HepG2 (cell line): ENCODE measurements around the gene HBA1. TPM values are rescaled to one million over a fixed set of nuclear protein-coding genes. Genes with fewer than 3 reads are reported as not detected.

Source experiments
- ISX ChIP-seq: sonication (generic); formaldehyde crosslinking; conservative IDR thresholded peaks from 2 replicates; pipeline ENCODE4 v1.5.0; 2020; ENCODE audit warnings: missing genetic modification reagents
- MED1 ChIP-seq: sonication (generic); formaldehyde crosslinking; IDR thresholded peaks from 2 replicates; pipeline ENCODE4 v1.4.0; 2020; ENCODE audit warnings: missing genetic modification reagents
- NR1H2 ChIP-seq: sonication (generic); formaldehyde crosslinking; IDR thresholded peaks from 2 replicates; pipeline ENCODE4 v1.8.1; 2022; ENCODE audit warnings: low read depth, missing genetic modification reagents, borderline replicate concordance
- POLR2G ChIP-seq: fragments of 200-400 bp; formaldehyde crosslinking; IDR thresholded peaks from 2 replicates; pipeline ENCODE4 v1.6.1; 2018; ENCODE audit warnings: mild to moderate bottlenecking, low read depth, low read length, moderate library complexity
- RAD21 ChIP-seq: fragments of 450-650 bp; formaldehyde crosslinking; IDR thresholded peaks from 2 replicates; pipeline ENCODE4 v1.5.0; 2020; ENCODE audit warnings: mild to moderate bottlenecking
- SP1 ChIP-seq, 2 experiments: fragments of 450-650 bp in 1 of 2; sonication (generic) in 1 of 2; formaldehyde crosslinking in 1 of 2; IDR thresholded peaks; 2 replicates each; pipeline versions ENCODE4 v1.4.0 to v1.6.1; 2016 to 2020; ENCODE audit warnings: missing genetic modification reagents in 1 of 2
- STAG1 ChIP-seq: sonication (generic); formaldehyde crosslinking; IDR thresholded peaks from 2 replicates; pipeline ENCODE4 v1.4.0; 2020; ENCODE audit warnings: missing genetic modification reagents
- YY1 ChIP-seq: IDR thresholded peaks from 2 replicates; pipeline ENCODE4 v1.6.1; 2011; ENCODE audit warnings: low read length, low read depth, moderate library complexity, mild to moderate bottlenecking; ENCODE audit not compliant: insufficient read depth, insufficient replicate concordance
- ZBTB38 ChIP-seq: sonication (generic); formaldehyde crosslinking; IDR thresholded peaks from 2 replicates; pipeline ENCODE4 v1.5.1; 2020; ENCODE audit warnings: mild to moderate bottlenecking, missing genetic modification reagents
- ZBTB7B ChIP-seq: sonication (generic); formaldehyde crosslinking; IDR thresholded peaks from 2 replicates; pipeline ENCODE4 v1.4.0; 2020; ENCODE audit warnings: missing genetic modification reagents
- ZNF616 ChIP-seq: sonication (generic); formaldehyde crosslinking; IDR thresholded peaks from 2 replicates; pipeline ENCODE4 v1.5.0; 2020; ENCODE audit warnings: low read depth, mild to moderate bottlenecking, missing genetic modification reagents
- ZNF776 ChIP-seq: sonication (generic); formaldehyde crosslinking; IDR thresholded peaks from 2 replicates; pipeline ENCODE4 v1.4.0; 2020; ENCODE audit warnings: mild to moderate bottlenecking, missing genetic modification reagents
- polyA plus RNA-seq, 8 experiments: library from polyadenylated mRNA; depleted of rRNA in 3 of 8; stranded (reverse) in 7 of 8; unstranded in 1 of 8; fragments of >200 nt; fragmentation: Illumina TruSeq in 4 of 8; extraction: Trizol in 4 of 8; gene quantifications; 2 replicates each; pipeline versions ENCODE4 v1.2.1 to v1.2.3, GENCODE V29; 2011 to 2016; ENCODE audit warnings: low read depth in 4 of 8, missing spikeins in 1 of 8, mixed read lengths in 1 of 8; ENCODE audit not compliant: insufficient read depth in 1 of 8
- total RNA-seq, 5 experiments: library from RNA; depleted of rRNA; stranded (reverse); fragments of >200 nt; fragmentation: Illumina TruSeq; extraction: Trizol; gene quantifications; 2 replicates each; pipeline ENCODE4 v1.2.3, GENCODE V29; 2016; ENCODE audit warnings: low read depth in 1 of 5
- TF ChIP-seq, protein P1 (sequence below): sonication (generic); formaldehyde crosslinking; IDR thresholded peaks from 2 replicates; pipeline ENCODE4 v1.5.1; 2020; ENCODE audit warnings: missing genetic modification reagents, mild to moderate bottlenecking, borderline replicate concordance
- TF ChIP-seq, protein P2 (sequence below): IDR thresholded peaks from 2 replicates; pipeline ENCODE4 v1.6.1; 2012; ENCODE audit warnings: inconsistent platforms
- TF ChIP-seq, protein P3 (sequence below): sonication (generic); formaldehyde crosslinking; IDR thresholded peaks from 2 replicates; pipeline ENCODE4 v1.5.0; 2020; ENCODE audit warnings: mild to moderate bottlenecking, missing genetic modification reagents, moderate library complexity
- TF ChIP-seq, protein P4 (sequence below): sonication (generic); formaldehyde crosslinking; IDR thresholded peaks from 2 replicates; pipeline ENCODE4 v1.5.0; 2020; ENCODE audit warnings: mild to moderate bottlenecking, missing genetic modification reagents
- TF ChIP-seq, protein P5 (sequence below): sonication (generic); formaldehyde crosslinking; IDR thresholded peaks from 2 replicates; pipeline ENCODE4 v1.4.0; 2020; ENCODE audit warnings: missing genetic modification reagents
- TF ChIP-seq, protein P6 (sequence below): IDR thresholded peaks from 2 replicates; pipeline ENCODE4 v1.6.1; 2016; ENCODE audit warnings: low read depth, control low read depth

The HBA1 gene
- total and polyA plus RNA-seq, 2 of the 13 experiments (the other 11 are each of a cell fraction or from before 2014, with no cell fraction given), result 0.59 TPM; not detected in 1

DNA sequence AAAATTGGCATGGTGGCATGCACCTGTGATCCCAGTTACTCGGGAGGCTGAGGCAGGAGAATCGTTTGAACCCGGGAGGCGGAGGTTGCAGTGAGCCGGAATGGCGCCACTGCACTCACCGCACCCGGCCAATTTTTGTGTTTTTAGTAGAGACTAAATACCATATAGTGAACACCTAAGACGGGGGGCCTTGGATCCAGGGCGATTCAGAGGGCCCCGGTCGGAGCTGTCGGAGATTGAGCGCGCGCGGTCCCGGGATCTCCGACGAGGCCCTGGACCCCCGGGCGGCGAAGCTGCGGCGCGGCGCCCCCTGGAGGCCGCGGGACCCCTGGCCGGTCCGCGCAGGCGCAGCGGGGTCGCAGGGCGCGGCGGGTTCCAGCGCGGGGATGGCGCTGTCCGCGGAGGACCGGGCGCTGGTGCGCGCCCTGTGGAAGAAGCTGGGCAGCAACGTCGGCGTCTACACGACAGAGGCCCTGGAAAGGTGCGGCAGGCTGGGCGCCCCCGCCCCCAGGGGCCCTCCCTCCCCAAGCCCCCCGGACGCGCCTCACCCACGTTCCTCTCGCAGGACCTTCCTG lies 3.7 kb downstream of the HBA1 start, which contains the start of gene HBQ1 (continued):
- TF ChIP-seq POLR2G (no peak), STAG1 (CRISPR knock-in tag) (peak; percentile 64), NR1H2 (CRISPR knock-in tag) (no peak), ZNF776 (CRISPR knock-in tag) (peak; percentile 39; the same call in 1 of the 2 replicates), YY1 (peak; percentile 31), ZBTB7B (CRISPR knock-in tag) (0 out of 2 replicates have a peak, but pooled peaks have one; percentile 33), MED1 (CRISPR knock-in tag) (0 out of 2 replicates have a peak, but pooled peaks have one; percentile 20), ISX (CRISPR knock-in tag) (no peak), SP1 (IDR thresholded peaks at IDR 0.05) (no peak), SP1 (CRISPR knock-in tag; IDR thresholded peaks at IDR 0.05) (0 out of 2 replicates have a peak, but pooled peaks have one; percentile 8), ZBTB38 (CRISPR knock-in tag) (peak; percentile 43; the same call in 1 of the 2 replicates), RAD21 (CRISPR knock-in tag) (peak; percentile 85), ZNF616 (CRISPR knock-in tag) (0 out of 2 replicates have a peak, but pooled peaks have one; percentile 48)
- TF ChIP-seq, protein P1, sequence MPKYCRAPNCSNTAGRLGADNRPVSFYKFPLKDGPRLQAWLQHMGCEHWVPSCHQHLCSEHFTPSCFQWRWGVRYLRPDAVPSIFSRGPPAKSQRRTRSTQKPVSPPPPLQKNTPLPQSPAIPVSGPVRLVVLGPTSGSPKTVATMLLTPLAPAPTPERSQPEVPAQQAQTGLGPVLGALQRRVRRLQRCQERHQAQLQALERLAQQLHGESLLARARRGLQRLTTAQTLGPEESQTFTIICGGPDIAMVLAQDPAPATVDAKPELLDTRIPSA (CRISPR knock-in tag), result no peak
- TF ChIP-seq, protein P2, sequence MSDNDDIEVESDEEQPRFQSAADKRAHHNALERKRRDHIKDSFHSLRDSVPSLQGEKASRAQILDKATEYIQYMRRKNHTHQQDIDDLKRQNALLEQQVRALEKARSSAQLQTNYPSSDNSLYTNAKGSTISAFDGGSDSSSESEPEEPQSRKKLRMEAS, result peak; percentile 45; the same call in 1 of the 2 replicates
- TF ChIP-seq, protein P3, sequence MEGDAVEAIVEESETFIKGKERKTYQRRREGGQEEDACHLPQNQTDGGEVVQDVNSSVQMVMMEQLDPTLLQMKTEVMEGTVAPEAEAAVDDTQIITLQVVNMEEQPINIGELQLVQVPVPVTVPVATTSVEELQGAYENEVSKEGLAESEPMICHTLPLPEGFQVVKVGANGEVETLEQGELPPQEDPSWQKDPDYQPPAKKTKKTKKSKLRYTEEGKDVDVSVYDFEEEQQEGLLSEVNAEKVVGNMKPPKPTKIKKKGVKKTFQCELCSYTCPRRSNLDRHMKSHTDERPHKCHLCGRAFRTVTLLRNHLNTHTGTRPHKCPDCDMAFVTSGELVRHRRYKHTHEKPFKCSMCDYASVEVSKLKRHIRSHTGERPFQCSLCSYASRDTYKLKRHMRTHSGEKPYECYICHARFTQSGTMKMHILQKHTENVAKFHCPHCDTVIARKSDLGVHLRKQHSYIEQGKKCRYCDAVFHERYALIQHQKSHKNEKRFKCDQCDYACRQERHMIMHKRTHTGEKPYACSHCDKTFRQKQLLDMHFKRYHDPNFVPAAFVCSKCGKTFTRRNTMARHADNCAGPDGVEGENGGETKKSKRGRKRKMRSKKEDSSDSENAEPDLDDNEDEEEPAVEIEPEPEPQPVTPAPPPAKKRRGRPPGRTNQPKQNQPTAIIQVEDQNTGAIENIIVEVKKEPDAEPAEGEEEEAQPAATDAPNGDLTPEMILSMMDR, result peak; percentile 67; the same call in 1 of the 2 replicates
- TF ChIP-seq, protein P4, sequence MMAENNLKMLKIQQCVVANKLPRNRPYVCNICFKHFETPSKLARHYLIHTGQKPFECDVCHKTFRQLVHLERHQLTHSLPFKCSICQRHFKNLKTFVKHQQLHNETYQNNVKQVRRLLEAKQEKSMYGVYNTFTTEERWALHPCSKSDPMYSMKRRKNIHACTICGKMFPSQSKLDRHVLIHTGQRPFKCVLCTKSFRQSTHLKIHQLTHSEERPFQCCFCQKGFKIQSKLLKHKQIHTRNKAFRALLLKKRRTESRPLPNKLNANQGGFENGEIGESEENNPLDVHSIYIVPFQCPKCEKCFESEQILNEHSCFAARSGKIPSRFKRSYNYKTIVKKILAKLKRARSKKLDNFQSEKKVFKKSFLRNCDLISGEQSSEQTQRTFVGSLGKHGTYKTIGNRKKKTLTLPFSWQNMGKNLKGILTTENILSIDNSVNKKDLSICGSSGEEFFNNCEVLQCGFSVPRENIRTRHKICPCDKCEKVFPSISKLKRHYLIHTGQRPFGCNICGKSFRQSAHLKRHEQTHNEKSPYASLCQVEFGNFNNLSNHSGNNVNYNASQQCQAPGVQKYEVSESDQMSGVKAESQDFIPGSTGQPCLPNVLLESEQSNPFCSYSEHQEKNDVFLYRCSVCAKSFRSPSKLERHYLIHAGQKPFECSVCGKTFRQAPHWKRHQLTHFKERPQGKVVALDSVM, result peak; percentile 64
- TF ChIP-seq, protein P5, sequence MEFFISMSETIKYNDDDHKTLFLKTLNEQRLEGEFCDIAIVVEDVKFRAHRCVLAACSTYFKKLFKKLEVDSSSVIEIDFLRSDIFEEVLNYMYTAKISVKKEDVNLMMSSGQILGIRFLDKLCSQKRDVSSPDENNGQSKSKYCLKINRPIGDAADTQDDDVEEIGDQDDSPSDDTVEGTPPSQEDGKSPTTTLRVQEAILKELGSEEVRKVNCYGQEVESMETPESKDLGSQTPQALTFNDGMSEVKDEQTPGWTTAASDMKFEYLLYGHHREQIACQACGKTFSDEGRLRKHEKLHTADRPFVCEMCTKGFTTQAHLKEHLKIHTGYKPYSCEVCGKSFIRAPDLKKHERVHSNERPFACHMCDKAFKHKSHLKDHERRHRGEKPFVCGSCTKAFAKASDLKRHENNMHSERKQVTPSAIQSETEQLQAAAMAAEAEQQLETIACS (CRISPR knock-in tag), result peak; percentile 41; the same call in 1 of the 2 replicates
- TF ChIP-seq, protein P6, sequence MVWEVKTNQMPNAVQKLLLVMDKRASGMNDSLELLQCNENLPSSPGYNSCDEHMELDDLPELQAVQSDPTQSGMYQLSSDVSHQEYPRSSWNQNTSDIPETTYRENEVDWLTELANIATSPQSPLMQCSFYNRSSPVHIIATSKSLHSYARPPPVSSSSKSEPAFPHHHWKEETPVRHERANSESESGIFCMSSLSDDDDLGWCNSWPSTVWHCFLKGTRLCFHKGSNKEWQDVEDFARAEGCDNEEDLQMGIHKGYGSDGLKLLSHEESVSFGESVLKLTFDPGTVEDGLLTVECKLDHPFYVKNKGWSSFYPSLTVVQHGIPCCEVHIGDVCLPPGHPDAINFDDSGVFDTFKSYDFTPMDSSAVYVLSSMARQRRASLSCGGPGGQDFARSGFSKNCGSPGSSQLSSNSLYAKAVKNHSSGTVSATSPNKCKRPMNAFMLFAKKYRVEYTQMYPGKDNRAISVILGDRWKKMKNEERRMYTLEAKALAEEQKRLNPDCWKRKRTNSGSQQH (CRISPR knock-in tag), result peak; percentile 45; the same call in 1 of the 2 replicates
